Measurements from ENCODE around the gene SMYD2.

SMYD2 gene

GRCh38 chr1:214281021-214281719, at the start of gene SMYD2:
SMYD2 (plus strand) TSS chr1:214281159; CDS start chr1:214281255, 96 bp downstream.
- H3K27me3 Mint-ChIP-seq = no peaks in the 10 kb centered on the region
- H3K36me3 Mint-ChIP-seq (ENCODE audit: insufficient read depth) = peaks cover 6% of the 10 kb centered on the region
- DNase-seq (ENCODE audit: low spot score in 2 of 2) (peak; percentile 37), ATAC-seq (replicated peaks; ENCODE audit: extremely low read depth, poor library complexity, severe bottlenecking) (peak; percentile 70)
- H3K4me3 Mint-ChIP-seq = peak within 1 kb of the TSS; percentile 83
- H3K9me3 Mint-ChIP-seq = no peaks in the 10 kb centered on the region
- H3K27ac Mint-ChIP-seq (ENCODE audit: low read depth) = peak within 1 kb of the TSS; percentile 56
- H3K4me1 Mint-ChIP-seq = peaks cover 44% of the 10 kb centered on the region

GRCh38 chr1:214233856-214234634, 46.9 kb upstream of the SMYD2 start:
- no peak for ATAC-seq (replicated peaks; ENCODE audit: extremely low read depth, poor library complexity, severe bottlenecking)
- H3K4me1 Mint-ChIP-seq = no peaks in the 10 kb centered on the region
- no peaks in the 10 kb centered on the region for H3K36me3 Mint-ChIP-seq (ENCODE audit: insufficient read depth)
- H3K27me3 Mint-ChIP-seq = peaks cover 52% of the 10 kb centered on the region
- no peak overlapping the region for H3K27ac Mint-ChIP-seq (ENCODE audit: low read depth)
- DNase-seq (ENCODE audit: low spot score in 2 of 2) = no peak
- H3K9me3 Mint-ChIP-seq = no peaks in the 10 kb centered on the region
- H3K4me3 Mint-ChIP-seq = no peak overlapping the region

GRCh38 chr1:214234635-214235025, 46.3 kb upstream of the SMYD2 start:
- H3K36me3 Mint-ChIP-seq (ENCODE audit: insufficient read depth) = no peaks in the 10 kb centered on the region
- no peaks in the 10 kb centered on the region for H3K9me3 Mint-ChIP-seq
- H3K4me1 Mint-ChIP-seq = no peaks in the 10 kb centered on the region
- H3K4me3 Mint-ChIP-seq = no peak overlapping the region
- no peak overlapping the region for H3K27ac Mint-ChIP-seq (ENCODE audit: low read depth)
- ATAC-seq (replicated peaks; ENCODE audit: extremely low read depth, poor library complexity, severe bottlenecking) = no peak
- no peak for DNase-seq (ENCODE audit: low spot score in 2 of 2)
- peaks cover 52% of the 10 kb centered on the region for H3K27me3 Mint-ChIP-seq

- Mint-ChIP-seq H3K4me3 (no peak overlapping the region), H3K27ac (ENCODE audit: low read depth) (no peak overlapping the region), H3K27me3 (peaks cover 52% of the 10 kb centered on the region), H3K36me3 (ENCODE audit: insufficient read depth) (no peaks in the 10 kb centered on the region), H3K9me3 (no peaks in the 10 kb centered on the region), H3K4me1 (no peaks in the 10 kb centered on the region)
- DNase-seq (ENCODE audit: low spot score in 2 of 2) (no peak), ATAC-seq (replicated peaks; ENCODE audit: extremely low read depth, poor library complexity, severe bottlenecking) (no peak)
These were observed 44.5 kb upstream of the SMYD2 start for GRCh38 chr1:214236477-214236876.

GRCh38 chr1:214241060-214241459, 39.9 kb upstream of the SMYD2 start:
- no peak for DNase-seq (ENCODE audit: low spot score in 2 of 2)
- no peak overlapping the region for H3K27ac Mint-ChIP-seq (ENCODE audit: low read depth)
- H3K4me3 Mint-ChIP-seq = no peak overlapping the region
- no peaks in the 10 kb centered on the region for H3K4me1 Mint-ChIP-seq
- H3K36me3 Mint-ChIP-seq (ENCODE audit: insufficient read depth) = no peaks in the 10 kb centered on the region
- H3K27me3 Mint-ChIP-seq = peaks cover 50% of the 10 kb centered on the region
- no peaks in the 10 kb centered on the region for H3K9me3 Mint-ChIP-seq
- ATAC-seq (replicated peaks; ENCODE audit: extremely low read depth, poor library complexity, severe bottlenecking) = no peak

- H3K9me3 Mint-ChIP-seq = no peaks in the 10 kb centered on the region
- no peak for ATAC-seq (replicated peaks; ENCODE audit: extremely low read depth, poor library complexity, severe bottlenecking)
These were observed 36.7 kb upstream of the SMYD2 start for GRCh38 chr1:214244252-214244651.

GRCh38 chr1:214244841-214245240, 36.1 kb upstream of the SMYD2 start:
- ATAC-seq (replicated peaks; ENCODE audit: extremely low read depth, poor library complexity, severe bottlenecking) (no peak), DNase-seq (ENCODE audit: low spot score in 2 of 2) (no peak)
- peaks cover 75% of the 10 kb centered on the region for H3K27me3 Mint-ChIP-seq
- H3K4me3 Mint-ChIP-seq = no peak overlapping the region
- H3K27ac Mint-ChIP-seq (ENCODE audit: low read depth) = no peak overlapping the region
- H3K36me3 Mint-ChIP-seq (ENCODE audit: insufficient read depth) = peaks cover 2% of the 10 kb centered on the region
- no peaks in the 10 kb centered on the region for H3K9me3 Mint-ChIP-seq
- H3K4me1 Mint-ChIP-seq = no peaks in the 10 kb centered on the region

More at GRCh38 chr1:214244252-214244651, 36.7 kb upstream of the SMYD2 start:
- H3K27ac Mint-ChIP-seq (ENCODE audit: low read depth) = no peak overlapping the region
- peaks cover 69% of the 10 kb centered on the region for H3K27me3 Mint-ChIP-seq
- H3K36me3 Mint-ChIP-seq (ENCODE audit: insufficient read depth) = peaks cover 2% of the 10 kb centered on the region
- DNase-seq (ENCODE audit: low spot score in 2 of 2) = no peak
- H3K4me1 Mint-ChIP-seq = no peaks in the 10 kb centered on the region
- H3K4me3 Mint-ChIP-seq = no peak overlapping the region

- DNase-seq (ENCODE audit: low spot score in 2 of 2) (no peak), ATAC-seq (replicated peaks; ENCODE audit: extremely low read depth, poor library complexity, severe bottlenecking) (no peak)
- H3K4me1 Mint-ChIP-seq = no peaks in the 10 kb centered on the region
- H3K27ac Mint-ChIP-seq (ENCODE audit: low read depth) = no peak overlapping the region
- H3K9me3 Mint-ChIP-seq = no peaks in the 10 kb centered on the region
- H3K4me3 Mint-ChIP-seq = no peak overlapping the region
- peaks cover 56% of the 10 kb centered on the region for H3K27me3 Mint-ChIP-seq
- peaks cover 2% of the 10 kb centered on the region for H3K36me3 Mint-ChIP-seq (ENCODE audit: insufficient read depth)
These were observed 33.4 kb upstream of the SMYD2 start for GRCh38 chr1:214247501-214248041.

- Mint-ChIP-seq H3K9me3 (no peaks in the 10 kb centered on the region), H3K4me3 (no peak overlapping the region), H3K36me3 (ENCODE audit: insufficient read depth) (peaks cover 2% of the 10 kb centered on the region), H3K27ac (ENCODE audit: low read depth) (no peak overlapping the region), H3K4me1 (no peaks in the 10 kb centered on the region), H3K27me3 (peaks cover 55% of the 10 kb centered on the region)
- DNase-seq (ENCODE audit: low spot score in 2 of 2) = no peak
- ATAC-seq (replicated peaks; ENCODE audit: extremely low read depth, poor library complexity, severe bottlenecking) = no peak
These were observed 32.5 kb upstream of the SMYD2 start for GRCh38 chr1:214248311-214249085.

GRCh38 chr1:214249651-214250050, 31.3 kb upstream of the SMYD2 start:
- peaks cover 2% of the 10 kb centered on the region for H3K36me3 Mint-ChIP-seq (ENCODE audit: insufficient read depth)

GRCh38 chr1:214251354-214251753, 29.6 kb upstream of the SMYD2 start:
- Mint-ChIP-seq H3K4me3 (no peak overlapping the region), H3K9me3 (no peaks in the 10 kb centered on the region), H3K27me3 (peaks cover 47% of the 10 kb centered on the region), H3K27ac (ENCODE audit: low read depth) (no peak overlapping the region), H3K4me1 (no peaks in the 10 kb centered on the region), H3K36me3 (ENCODE audit: insufficient read depth) (peaks cover 2% of the 10 kb centered on the region)
- ATAC-seq (replicated peaks; ENCODE audit: extremely low read depth, poor library complexity, severe bottlenecking) = no peak
- DNase-seq (ENCODE audit: low spot score in 2 of 2) = no peak

More at GRCh38 chr1:214249651-214250050, 31.3 kb upstream of the SMYD2 start:
- no peaks in the 10 kb centered on the region for H3K9me3 Mint-ChIP-seq
- no peak overlapping the region for H3K4me3 Mint-ChIP-seq
- no peaks in the 10 kb centered on the region for H3K4me1 Mint-ChIP-seq
- H3K27me3 Mint-ChIP-seq = peaks cover 51% of the 10 kb centered on the region
- DNase-seq (ENCODE audit: low spot score in 2 of 2) (no peak), ATAC-seq (replicated peaks; ENCODE audit: extremely low read depth, poor library complexity, severe bottlenecking) (no peak)
- no peak overlapping the region for H3K27ac Mint-ChIP-seq (ENCODE audit: low read depth)

- no peak for DNase-seq (ENCODE audit: low spot score in 2 of 2)
- Mint-ChIP-seq H3K36me3 (ENCODE audit: insufficient read depth) (no peaks in the 10 kb centered on the region), H3K27ac (ENCODE audit: low read depth) (no peak overlapping the region), H3K27me3 (peaks cover 55% of the 10 kb centered on the region), H3K4me1 (no peaks in the 10 kb centered on the region), H3K4me3 (no peak overlapping the region), H3K9me3 (no peaks in the 10 kb centered on the region)
- ATAC-seq (replicated peaks; ENCODE audit: extremely low read depth, poor library complexity, severe bottlenecking) = no peak
These were observed 25.4 kb upstream of the SMYD2 start for GRCh38 chr1:214255509-214255908.
